ENCODE data around the gene GGT6. TPM values are rescaled to one million over a fixed set of nuclear protein-coding genes. Genes with fewer than 3 reads are reported as not detected.

GGT6 gene
- 15.0 TPM for total RNA-seq

DNA sequence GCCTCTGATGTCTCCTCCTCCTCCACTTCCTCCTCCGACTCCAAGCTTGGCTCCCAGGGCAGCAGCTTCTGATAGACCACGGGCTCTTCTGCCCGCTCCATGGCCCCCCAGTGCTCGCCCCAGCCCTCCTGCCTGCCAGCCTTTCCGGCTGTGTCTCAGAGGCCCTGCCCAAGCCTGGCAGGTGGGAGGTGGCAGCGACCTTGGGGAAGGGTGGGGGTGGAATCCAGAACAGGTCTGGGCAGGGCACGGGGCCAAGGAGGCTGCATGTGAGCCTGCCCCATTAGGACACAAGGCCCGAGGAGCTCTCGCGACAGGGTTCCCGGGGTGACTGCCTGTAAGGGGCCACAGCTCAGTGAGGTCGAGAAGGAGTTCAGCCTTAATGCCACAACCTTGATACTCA is at the start of gene GGT6:
TSS of gene GGT6 (minus strand) at position 157 of the 400 bp plus-strand sequence. CDS start at position 101, 56 bp downstream.

GRCh38 chr17:4584101-4584916 is 23.9 kb upstream of the GGT6 start, which contains the start of gene SMTNL2:
Gene SMTNL2, plus strand, starts transcription at chr17:4584529. Its CDS starts 77 bp downstream, at chr17:4584606.

GRCh38 chr17:4554997-4555799 is 5.2 kb downstream of the GGT6 start, which contains the start of gene MYBBP1A:
Gene MYBBP1A, minus strand, starts transcription at chr17:4555384. Its CDS starts 60 bp downstream, at chr17:4555324.

Other genes with a start within 250 kb of the GGT6 start
- gene UBE2G1, start 193.9 kb downstream of the GGT6 start, total RNA-seq, result 54.5 TPM
- 2.7 TPM for gene SPNS3, start 126.6 kb downstream of the GGT6 start, total RNA-seq
- gene SPNS2, start 61.7 kb downstream of the GGT6 start, total RNA-seq, result 40.5 TPM
- gene MYBBP1A, start 5.2 kb downstream of the GGT6 start, total RNA-seq, result 38.4 TPM
- gene SMTNL2, start 24.0 kb upstream of the GGT6 start, total RNA-seq, result 95.6 TPM
- 0.58 TPM for gene ALOX15, start 81.1 kb upstream of the GGT6 start, total RNA-seq
- gene PELP1, start 143.6 kb upstream of the GGT6 start, total RNA-seq, result 76.5 TPM
- 21.9 TPM for gene ARRB2, start 150.1 kb upstream of the GGT6 start, total RNA-seq
- gene MED11, start 170.9 kb upstream of the GGT6 start, total RNA-seq, result 19.4 TPM
- 0.99 TPM for gene ZMYND15, start 179.3 kb upstream of the GGT6 start, total RNA-seq
- 14.1 TPM for gene CXCL16, start 179.4 kb upstream of the GGT6 start, total RNA-seq
- 0.53 TPM for gene TM4SF5, start 211.3 kb upstream of the GGT6 start, total RNA-seq
- gene VMO1, start 225.8 kb upstream of the GGT6 start, total RNA-seq, result 1.9 TPM
- 5.0 TPM for gene GLTPD2, start 228.4 kb upstream of the GGT6 start, total RNA-seq
- 118 TPM for gene PSMB6, start 235.6 kb upstream of the GGT6 start, total RNA-seq
- 28.2 TPM for gene PLD2, start 246.6 kb upstream of the GGT6 start, total RNA-seq

All from metanephros (tissue), 1 donor.